ENCODE data around the gene APRT.

DNA sequence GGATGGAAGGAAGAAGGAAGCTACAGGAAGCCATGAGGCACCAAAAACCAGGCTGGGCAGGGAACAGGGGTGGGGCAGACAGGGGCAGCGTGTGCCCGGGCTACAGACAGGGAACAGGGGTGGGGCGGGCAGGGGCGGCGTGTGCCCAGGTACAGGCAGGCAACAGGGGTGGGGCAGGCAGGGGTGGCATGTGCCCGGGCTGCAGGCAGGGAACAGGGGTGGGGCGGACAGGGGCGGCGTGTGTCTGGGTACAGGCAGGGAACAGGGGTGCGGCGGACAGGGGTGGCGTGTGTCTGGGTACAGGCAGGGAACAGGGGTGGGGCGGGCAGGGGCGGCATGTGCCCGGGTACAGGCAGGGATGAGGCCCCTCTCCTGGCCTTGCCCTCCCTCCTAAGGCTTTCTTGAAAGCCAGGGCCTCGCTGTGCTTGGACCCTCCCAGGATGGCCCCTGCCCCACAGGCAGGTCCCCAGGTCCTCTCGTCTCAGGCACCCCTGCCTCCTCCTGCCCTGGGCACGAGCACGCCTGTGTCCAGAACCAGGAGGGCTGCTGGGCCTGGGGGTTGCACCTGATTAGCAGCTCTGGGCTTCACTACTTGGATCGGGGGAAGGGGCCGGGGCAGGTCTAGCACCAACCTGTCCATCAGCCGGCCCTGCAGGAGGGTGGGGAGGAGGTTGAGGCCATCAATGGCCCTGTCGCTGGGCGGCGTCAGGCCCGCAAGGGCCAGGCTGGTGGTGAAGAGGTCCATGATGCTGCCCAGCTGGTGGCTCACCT is 14.5 kb upstream of the APRT start:
- TF ChIP-seq, protein P1, sequence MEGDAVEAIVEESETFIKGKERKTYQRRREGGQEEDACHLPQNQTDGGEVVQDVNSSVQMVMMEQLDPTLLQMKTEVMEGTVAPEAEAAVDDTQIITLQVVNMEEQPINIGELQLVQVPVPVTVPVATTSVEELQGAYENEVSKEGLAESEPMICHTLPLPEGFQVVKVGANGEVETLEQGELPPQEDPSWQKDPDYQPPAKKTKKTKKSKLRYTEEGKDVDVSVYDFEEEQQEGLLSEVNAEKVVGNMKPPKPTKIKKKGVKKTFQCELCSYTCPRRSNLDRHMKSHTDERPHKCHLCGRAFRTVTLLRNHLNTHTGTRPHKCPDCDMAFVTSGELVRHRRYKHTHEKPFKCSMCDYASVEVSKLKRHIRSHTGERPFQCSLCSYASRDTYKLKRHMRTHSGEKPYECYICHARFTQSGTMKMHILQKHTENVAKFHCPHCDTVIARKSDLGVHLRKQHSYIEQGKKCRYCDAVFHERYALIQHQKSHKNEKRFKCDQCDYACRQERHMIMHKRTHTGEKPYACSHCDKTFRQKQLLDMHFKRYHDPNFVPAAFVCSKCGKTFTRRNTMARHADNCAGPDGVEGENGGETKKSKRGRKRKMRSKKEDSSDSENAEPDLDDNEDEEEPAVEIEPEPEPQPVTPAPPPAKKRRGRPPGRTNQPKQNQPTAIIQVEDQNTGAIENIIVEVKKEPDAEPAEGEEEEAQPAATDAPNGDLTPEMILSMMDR (IDR thresholded peaks at IDR 0.05; ENCODE audit: low read depth, low read length) = no peak
- TF ChIP-seq EZH2phosphoT487 (IDR thresholded peaks at IDR 0.05; ENCODE audit: low read depth) = no peak

All from OCI-LY3 (cell line).